Lung (tissue), 12 donors: ENCODE results near the gene LMOD3. TPM values are rescaled to one million over a fixed set of nuclear protein-coding genes. Genes with fewer than 3 reads are reported as not detected.

Experiments
- ATAC-seq: fragments of 200-7000 bp; cut with Tn5 transposase; one replicate; pipeline ENCODE4 v1.9.1; 2020; ENCODE audit warnings: moderate number of reproducible peaks; ENCODE audit not compliant: insufficient read depth, low FRiP score
- DNase-seq, 3 donors: peaks; one replicate each; pipeline ENCODE4 v3.0.0-alpha.2; 2013 to 2017
- H3K27ac ChIP-seq, 2 donors: one replicate each; pipeline ENCODE4 v1.5.1; 2013; ENCODE audit warnings: mild to moderate bottlenecking in 2 of 2, moderate library complexity in 2 of 2, control low read depth in 1 of 2, inconsistent platforms in 1 of 2, low read depth in 1 of 2, low read length in 1 of 2
- H3K27me3 ChIP-seq, 3 donors: one replicate each; pipeline ENCODE4 v1.5.1; 2013; ENCODE audit warnings: low read length in 2 of 3; ENCODE audit not compliant: control insufficient read depth in 3 of 3, insufficient read depth in 3 of 3
- H3K36me3 ChIP-seq, 4 donors: one replicate each; pipeline ENCODE4 v1.5.1; 2013; ENCODE audit warnings: low read length in 4 of 4, mild to moderate bottlenecking in 1 of 4, moderate library complexity in 1 of 4; ENCODE audit not compliant: control insufficient read depth in 4 of 4, insufficient read depth in 4 of 4
- H3K4me1 ChIP-seq, 5 donors: one replicate each; pipeline ENCODE4 v1.5.1; 2013; ENCODE audit warnings: low read length in 5 of 5, mild to moderate bottlenecking in 2 of 5, moderate library complexity in 1 of 5; ENCODE audit not compliant: control insufficient read depth in 5 of 5, insufficient read depth in 5 of 5
- H3K4me3 ChIP-seq: one replicate; pipeline ENCODE4 v1.5.1; 2013; ENCODE audit warnings: mild to moderate bottlenecking, control low read depth, moderate library complexity
- H3K9ac ChIP-seq, 2 donors: one replicate each; pipeline ENCODE4 v1.5.1; 2013; ENCODE audit warnings: low read length in 2 of 2, control low read depth in 1 of 2; ENCODE audit not compliant: insufficient read depth in 1 of 2
- H3K9me3 ChIP-seq, 4 donors: one replicate each; pipeline ENCODE4 v1.5.1; 2013; ENCODE audit warnings: low read length in 3 of 4, mild to moderate bottlenecking in 1 of 4, moderate library complexity in 1 of 4; ENCODE audit not compliant: control insufficient read depth in 4 of 4, insufficient read depth in 3 of 4
- whole genome bisulfite sequencing, 2 donors: extraction: QIAGEN DNeasy Blood & Tissue Kit; methylation state at CpG; one replicate each; pipeline ENCODE4 v1.1.7; 2013; 5-methylcytosine and 5-hydroxymethylcytosine counted together
- polyA plus RNA-seq, 2 donors: library from polyadenylated mRNA; stranded (reverse); fragments of 200-250 nt; gene quantifications; one replicate each; pipeline ENCODE4 v1.2.1, GENCODE V29; 2013
- total RNA-seq, 2 donors: library from RNA; depleted of rRNA in 1 of 2; stranded (reverse); fragments of >200 nt in 1 of 2; gene quantifications; one replicate each; pipeline ENCODE4 v1.2.1, GENCODE V29; 2014 to 2021
- TF ChIP-seq, protein P1 (sequence below): IDR thresholded peaks from 2 replicates; pipeline ENCODE4 v1.5.1; 2012; ENCODE audit warnings: mild to moderate bottlenecking; ENCODE audit errors: control extremely low read depth, extremely low read depth
- donor health status: control.
- donor health status: control.
- donor health status: Bipolar disorder and iron deficiency.
- donor health status: healthy.
- donor health status: DM: yes; HTN: yes; CAD: no.

Gene LMOD3
- total and polyA plus RNA-seq, 4 donors, result 0.08 to 0.14 (median 0.12) TPM

DNA sequence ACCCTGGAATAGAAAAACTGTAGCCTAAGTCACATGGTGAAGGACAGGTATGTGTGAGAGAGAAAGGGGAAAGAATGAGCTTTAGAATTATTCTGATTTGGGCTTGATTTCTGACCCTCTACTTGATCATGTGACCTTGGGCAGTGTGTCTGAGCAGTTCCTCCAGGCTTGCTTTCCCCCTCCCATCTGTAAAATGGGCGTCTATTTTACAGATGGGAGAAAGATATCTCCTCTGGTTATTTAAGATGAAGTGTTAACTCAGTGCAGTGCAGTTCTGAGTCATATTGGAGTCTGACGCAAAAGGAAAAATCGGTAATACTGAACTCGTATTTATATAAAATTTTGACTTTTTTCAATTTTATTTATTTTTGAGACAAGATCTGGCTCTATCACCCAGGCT is 38.1 kb upstream of the LMOD3 start:
- TF ChIP-seq, protein P1, sequence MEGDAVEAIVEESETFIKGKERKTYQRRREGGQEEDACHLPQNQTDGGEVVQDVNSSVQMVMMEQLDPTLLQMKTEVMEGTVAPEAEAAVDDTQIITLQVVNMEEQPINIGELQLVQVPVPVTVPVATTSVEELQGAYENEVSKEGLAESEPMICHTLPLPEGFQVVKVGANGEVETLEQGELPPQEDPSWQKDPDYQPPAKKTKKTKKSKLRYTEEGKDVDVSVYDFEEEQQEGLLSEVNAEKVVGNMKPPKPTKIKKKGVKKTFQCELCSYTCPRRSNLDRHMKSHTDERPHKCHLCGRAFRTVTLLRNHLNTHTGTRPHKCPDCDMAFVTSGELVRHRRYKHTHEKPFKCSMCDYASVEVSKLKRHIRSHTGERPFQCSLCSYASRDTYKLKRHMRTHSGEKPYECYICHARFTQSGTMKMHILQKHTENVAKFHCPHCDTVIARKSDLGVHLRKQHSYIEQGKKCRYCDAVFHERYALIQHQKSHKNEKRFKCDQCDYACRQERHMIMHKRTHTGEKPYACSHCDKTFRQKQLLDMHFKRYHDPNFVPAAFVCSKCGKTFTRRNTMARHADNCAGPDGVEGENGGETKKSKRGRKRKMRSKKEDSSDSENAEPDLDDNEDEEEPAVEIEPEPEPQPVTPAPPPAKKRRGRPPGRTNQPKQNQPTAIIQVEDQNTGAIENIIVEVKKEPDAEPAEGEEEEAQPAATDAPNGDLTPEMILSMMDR, result no peak
- ATAC-seq (no peak), DNase-seq (no peak)
- Histone ChIP-seq H3K27ac (no peak overlapping the region), H3K4me1 (no peaks in the 10 kb centered on the region), H3K9me3 (no peaks in the 10 kb centered on the region), H3K9ac (no peak overlapping the region), H3K27me3 (no peaks in the 10 kb centered on the region), H3K4me3 (no peak overlapping the region), H3K36me3 (no peaks in the 10 kb centered on the region)
- 88 to 90% methylated on average over 4 of the region's 4 CpGs for WGBS, 2 donors

DNA sequence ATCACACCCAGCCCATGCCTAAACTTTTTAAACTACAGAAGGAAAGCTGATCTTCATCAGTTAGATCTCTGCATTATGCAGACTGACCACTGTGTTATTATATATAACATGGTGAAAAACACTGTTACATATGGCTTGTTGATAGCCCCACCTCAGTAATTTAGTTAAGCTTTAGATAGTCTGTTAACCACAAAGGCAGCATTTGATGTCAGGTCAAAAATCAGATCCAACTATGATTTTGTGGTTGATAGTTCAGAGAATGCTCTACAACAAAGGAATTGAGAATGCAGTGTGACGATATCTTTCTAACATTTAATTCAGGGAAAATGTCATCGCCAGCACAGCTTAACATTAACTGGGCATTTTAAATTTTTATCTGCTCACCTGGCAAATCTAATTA is 37.7 kb upstream of the LMOD3 start:
- TF ChIP-seq, protein P1, result no peak
- no peaks in the 10 kb centered on the region for H3K9me3 ChIP-seq
- H3K36me3 ChIP-seq, result no peaks in the 10 kb centered on the region
- WGBS, 2 donors, result 94 to 95% methylated on average over 2 of the region's 2 CpGs
- H3K4me3 ChIP-seq, result no peak overlapping the region
- no peak overlapping the region for H3K9ac ChIP-seq
- H3K27ac ChIP-seq, result no peak overlapping the region
- ATAC-seq (no peak), DNase-seq (no peak)
- H3K27me3 ChIP-seq, result no peaks in the 10 kb centered on the region
- H3K4me1 ChIP-seq, result no peaks in the 10 kb centered on the region

DNA sequence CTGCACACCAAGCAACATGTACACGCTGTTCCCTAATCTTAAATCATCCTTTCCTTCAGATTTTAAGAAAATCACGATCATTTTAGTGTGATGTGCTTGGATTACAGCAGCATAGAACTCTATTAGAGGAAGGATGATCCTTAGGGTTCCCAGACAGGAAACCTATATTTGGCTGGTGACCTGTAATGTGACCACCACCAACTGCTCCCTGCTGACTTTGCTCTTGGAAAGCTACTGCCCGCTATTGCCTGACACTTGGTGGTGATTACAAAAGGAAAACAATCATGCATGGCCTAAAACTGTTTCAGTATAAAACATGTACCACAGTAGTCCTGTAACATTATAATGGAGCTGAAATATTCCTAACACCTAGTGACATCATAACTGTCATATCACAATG is 27.2 kb upstream of the LMOD3 start:
- DNase-seq (no peak), ATAC-seq (no peak)
- 87 to 89% methylated on average over 3 of the region's 3 CpGs for WGBS, 2 donors
- Histone ChIP-seq H3K9ac (no peak overlapping the region), H3K36me3 (no peaks in the 10 kb centered on the region), H3K4me3 (no peak overlapping the region), H3K4me1 (no peaks in the 10 kb centered on the region), H3K9me3 (no peaks in the 10 kb centered on the region), H3K27me3 (no peaks in the 10 kb centered on the region), H3K27ac (no peak overlapping the region)
- TF ChIP-seq, protein P1, result no peak

DNA sequence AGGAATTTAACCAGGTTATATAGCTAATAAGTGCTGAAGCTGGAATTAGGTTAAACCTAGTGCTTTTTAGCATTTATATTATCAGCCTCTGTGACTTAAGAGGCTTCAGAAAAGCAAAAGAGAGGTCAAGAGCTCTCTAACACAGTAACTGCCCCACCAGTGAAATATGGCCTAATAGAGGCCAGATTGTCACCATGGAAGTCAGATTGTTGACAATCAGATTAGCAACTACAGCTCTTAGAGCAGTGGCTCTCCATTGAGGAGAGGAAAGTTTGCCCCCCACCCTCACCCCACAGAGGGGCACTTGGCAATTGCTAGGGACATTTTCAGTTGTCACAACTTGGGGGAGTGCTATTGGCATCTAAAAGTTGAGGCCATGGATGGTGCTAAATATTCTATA is 23.3 kb upstream of the LMOD3 start:
- DNase-seq (no peak), ATAC-seq (no peak)
- Histone ChIP-seq H3K9ac (no peak overlapping the region), H3K27ac (no peak overlapping the region), H3K27me3 (no peaks in the 10 kb centered on the region), H3K9me3 (no peaks in the 10 kb centered on the region), H3K4me3 (no peak overlapping the region), H3K4me1 (peaks cover 0 to 5% (median 0%) of the 10 kb centered on the region in 5 donors), H3K36me3 (no peaks in the 10 kb centered on the region)
- TF ChIP-seq, protein P1, result no peak
